Femur (tissue), 1 donor: ENCODE measurements around the gene ZNF385B.
"Not testable (repeated sequence)": the region's sequence is repeated elsewhere in the genome, so short reads cannot be mapped to it uniquely, and the experiment has no call there.

ENCODE experiments used
- DNase-seq: peaks from one replicate; pipeline ENCODE4 v3.0.0-alpha.2; 2017

Gene ZNF385B

GRCh38 chr2:179671043-179671981 lies 190.1 kb downstream of the ZNF385B start:
- DNase-seq = no peak

GRCh38 chr2:179669196-179669595 lies 192.2 kb downstream of the ZNF385B start:
- DNase-seq = no peak

GRCh38 chr2:179664972-179665812 lies 196.2 kb downstream of the ZNF385B start:
- DNase-seq = no peak

- DNase-seq = no peak
Measured at GRCh38 chr2:179661986-179662385, 199.4 kb downstream of the ZNF385B start.

GRCh38 chr2:179657068-179657595 lies 204.3 kb downstream of the ZNF385B start:
- DNase-seq = no peak

- no peak for DNase-seq
Measured at GRCh38 chr2:179655627-179656026, 205.8 kb downstream of the ZNF385B start.

GRCh38 chr2:179654806-179655205 lies 206.6 kb downstream of the ZNF385B start:
- no peak for DNase-seq

- no peak for DNase-seq
Measured at GRCh38 chr2:179652296-179652695, 209.1 kb downstream of the ZNF385B start.

GRCh38 chr2:179650420-179650819 lies 211.0 kb downstream of the ZNF385B start:
- DNase-seq = no peak

- DNase-seq = no peak
Measured at GRCh38 chr2:179646862-179647587, 214.4 kb downstream of the ZNF385B start.

GRCh38 chr2:179646173-179646769 lies 215.1 kb downstream of the ZNF385B start:
- no peak for DNase-seq

GRCh38 chr2:179645047-179645446 lies 216.4 kb downstream of the ZNF385B start:
- DNase-seq = no peak

GRCh38 chr2:179642462-179642861 lies 218.9 kb downstream of the ZNF385B start:
- no peak for DNase-seq

- DNase-seq = no peak
Measured at GRCh38 chr2:179636995-179637394, 224.4 kb downstream of the ZNF385B start.

GRCh38 chr2:179636100-179636980 lies 225.1 kb downstream of the ZNF385B start:
- DNase-seq = no peak

- not testable (repeated sequence) for DNase-seq
Measured at GRCh38 chr2:179631769-179632385, 229.5 kb downstream of the ZNF385B start.

- not testable (repeated sequence) for DNase-seq
Measured at GRCh38 chr2:179629776-179630175, 231.6 kb downstream of the ZNF385B start.

GRCh38 chr2:179626261-179626660 lies 235.2 kb downstream of the ZNF385B start:
- no peak for DNase-seq

GRCh38 chr2:179622635-179623300 lies 238.6 kb downstream of the ZNF385B start:
- peak; percentile 43 for DNase-seq

GRCh38 chr2:179622112-179622511 lies 239.3 kb downstream of the ZNF385B start:
- no peak for DNase-seq
